Activated naive CD4-positive, alpha-beta T cell treated with anti-CD3 and anti-CD28 coated beads, Interleukin-2, amount 10 ng/mL, durations not matched to agents 7 days and 5 days (primary cell): ENCODE data around the gene HS3ST5.

Source experiments
- CTCF ChIA-PET: fragments of 350-600 bp; sonication (Branson Sonifier 250); formaldehyde crosslinking; loops from one replicate; lab custom pipeline; 2021; ENCODE audit warnings: antibody characterized with exemption; lab: Charles Lee
- DNase-seq: peaks from one replicate; pipeline ENCODE4 v3.0.0-alpha.2; 2020
- H3K27ac Mint-ChIP-seq: one replicate; pipeline ENCODE4 v1.8.0; 2021; ENCODE audit warnings: mild to moderate bottlenecking, moderate library complexity, mixed read lengths
- H3K27me3 Mint-ChIP-seq: one replicate; pipeline ENCODE4 v1.8.0; 2021; ENCODE audit warnings: mild to moderate bottlenecking, mixed read lengths
- H3K36me3 Mint-ChIP-seq: one replicate; pipeline ENCODE4 v1.8.0; 2021; ENCODE audit warnings: mixed read lengths
- H3K4me1 Mint-ChIP-seq: one replicate; pipeline ENCODE4 v1.8.0; 2021; ENCODE audit warnings: mixed read lengths
- H3K4me3 Mint-ChIP-seq: one replicate; pipeline ENCODE4 v1.8.0; 2021; ENCODE audit warnings: mild to moderate bottlenecking, moderate library complexity, mixed read lengths
- H3K9me3 Mint-ChIP-seq: one replicate; pipeline ENCODE4 v1.8.0; 2021; ENCODE audit warnings: mixed read lengths

Gene HS3ST5

GRCh38 chr6:114310053-114310452 is 32.8 kb downstream of the HS3ST5 start:
- H3K36me3 Mint-ChIP-seq: no peaks in the 10 kb centered on the region
- no peak overlapping the region for H3K4me3 Mint-ChIP-seq
- H3K27me3 Mint-ChIP-seq: no peaks in the 10 kb centered on the region
- no peaks in the 10 kb centered on the region for H3K9me3 Mint-ChIP-seq
- H3K4me1 Mint-ChIP-seq: no peaks in the 10 kb centered on the region
- no peak for DNase-seq
- CTCF ChIA-PET: no interaction called here
- H3K27ac Mint-ChIP-seq: no peak overlapping the region

GRCh38 chr6:114304304-114304887 is 38.4 kb downstream of the HS3ST5 start:
- H3K4me3 Mint-ChIP-seq: no peak overlapping the region
- CTCF ChIA-PET: interaction anchor here (0.8 to 2.0 kb wide), 5 partner anchors 13 to 324 kb away, joined by 3 to 9 read pairs (median 4); no protein-coding TSS in a partner anchor
- no peaks in the 10 kb centered on the region for H3K27me3 Mint-ChIP-seq
- no peak for DNase-seq
- no peaks in the 10 kb centered on the region for H3K36me3 Mint-ChIP-seq
- H3K27ac Mint-ChIP-seq: no peak overlapping the region
- H3K9me3 Mint-ChIP-seq: no peaks in the 10 kb centered on the region
- no peaks in the 10 kb centered on the region for H3K4me1 Mint-ChIP-seq

- no peaks in the 10 kb centered on the region for H3K9me3 Mint-ChIP-seq
- no peaks in the 10 kb centered on the region for H3K4me1 Mint-ChIP-seq
- CTCF ChIA-PET: interaction anchor here (0.7 kb wide), 1 partner anchor 17 kb away, joined by 3 read pairs; no protein-coding TSS in a partner anchor
These were observed 41.1 kb downstream of the HS3ST5 start for GRCh38 chr6:114301596-114302219.

GRCh38 chr6:114297135-114297534 is 45.7 kb downstream of the HS3ST5 start:
- CTCF ChIA-PET: no interaction called here

More at GRCh38 chr6:114301596-114302219, 41.1 kb downstream of the HS3ST5 start:
- Mint-ChIP-seq H3K36me3 (no peaks in the 10 kb centered on the region), H3K27ac (no peak overlapping the region), H3K4me3 (no peak overlapping the region), H3K27me3 (no peaks in the 10 kb centered on the region)
- no peak for DNase-seq

GRCh38 chr6:114292431-114292830 is 50.4 kb downstream of the HS3ST5 start:
- no peaks in the 10 kb centered on the region for H3K36me3 Mint-ChIP-seq
- CTCF ChIA-PET: no interaction called here

More at GRCh38 chr6:114297135-114297534, 45.7 kb downstream of the HS3ST5 start:
- H3K27me3 Mint-ChIP-seq: no peaks in the 10 kb centered on the region
- DNase-seq: no peak
- no peaks in the 10 kb centered on the region for H3K4me1 Mint-ChIP-seq
- no peak overlapping the region for H3K4me3 Mint-ChIP-seq
- no peaks in the 10 kb centered on the region for H3K9me3 Mint-ChIP-seq
- no peak overlapping the region for H3K27ac Mint-ChIP-seq
- no peaks in the 10 kb centered on the region for H3K36me3 Mint-ChIP-seq

GRCh38 chr6:114291428-114291827 is 51.4 kb downstream of the HS3ST5 start:
- Mint-ChIP-seq H3K4me1 (no peaks in the 10 kb centered on the region), H3K27me3 (no peaks in the 10 kb centered on the region), H3K36me3 (no peaks in the 10 kb centered on the region), H3K4me3 (no peak overlapping the region), H3K27ac (no peak overlapping the region), H3K9me3 (no peaks in the 10 kb centered on the region)
- DNase-seq: no peak
- CTCF ChIA-PET: no interaction called here

More at GRCh38 chr6:114292431-114292830, 50.4 kb downstream of the HS3ST5 start:
- Mint-ChIP-seq H3K9me3 (no peaks in the 10 kb centered on the region), H3K4me3 (no peak overlapping the region), H3K27ac (no peak overlapping the region), H3K4me1 (no peaks in the 10 kb centered on the region), H3K27me3 (no peaks in the 10 kb centered on the region)
- no peak for DNase-seq

- no peak overlapping the region for H3K4me3 Mint-ChIP-seq
- H3K4me1 Mint-ChIP-seq: no peaks in the 10 kb centered on the region
- no peak overlapping the region for H3K27ac Mint-ChIP-seq
- no peaks in the 10 kb centered on the region for H3K9me3 Mint-ChIP-seq
- CTCF ChIA-PET: no interaction called here
- DNase-seq: no peak
- no peaks in the 10 kb centered on the region for H3K27me3 Mint-ChIP-seq
- no peaks in the 10 kb centered on the region for H3K36me3 Mint-ChIP-seq
These were observed 52.0 kb downstream of the HS3ST5 start for GRCh38 chr6:114290864-114291263.

GRCh38 chr6:114288701-114289495 is 53.9 kb downstream of the HS3ST5 start:
- Mint-ChIP-seq H3K9me3 (no peaks in the 10 kb centered on the region), H3K27me3 (no peaks in the 10 kb centered on the region), H3K36me3 (no peaks in the 10 kb centered on the region), H3K27ac (no peak overlapping the region), H3K4me3 (no peak overlapping the region), H3K4me1 (no peaks in the 10 kb centered on the region)
- DNase-seq: no peak
- CTCF ChIA-PET: no interaction called here

- Mint-ChIP-seq H3K4me3 (no peak overlapping the region), H3K27me3 (no peaks in the 10 kb centered on the region), H3K4me1 (no peaks in the 10 kb centered on the region), H3K27ac (no peak overlapping the region), H3K36me3 (no peaks in the 10 kb centered on the region), H3K9me3 (no peaks in the 10 kb centered on the region)
- CTCF ChIA-PET: no interaction called here
- DNase-seq: no peak
These were observed 55.4 kb downstream of the HS3ST5 start for GRCh38 chr6:114287461-114287860.

- Mint-ChIP-seq H3K9me3 (no peaks in the 10 kb centered on the region), H3K4me1 (no peaks in the 10 kb centered on the region), H3K27ac (no peak overlapping the region), H3K27me3 (no peaks in the 10 kb centered on the region), H3K36me3 (no peaks in the 10 kb centered on the region), H3K4me3 (no peak overlapping the region)
- DNase-seq: no peak
- CTCF ChIA-PET: no interaction called here
These were observed 56.6 kb downstream of the HS3ST5 start for GRCh38 chr6:114286211-114286610.

GRCh38 chr6:114284281-114284680 is 58.5 kb downstream of the HS3ST5 start:
- no peak for DNase-seq
- Mint-ChIP-seq H3K27me3 (no peaks in the 10 kb centered on the region), H3K27ac (no peak overlapping the region), H3K36me3 (no peaks in the 10 kb centered on the region), H3K4me3 (no peak overlapping the region), H3K9me3 (no peaks in the 10 kb centered on the region), H3K4me1 (no peaks in the 10 kb centered on the region)
- CTCF ChIA-PET: interaction anchor here (1.3 kb wide), 1 partner anchor 17 kb away, joined by 3 read pairs; no protein-coding TSS in a partner anchor

GRCh38 chr6:114282292-114282691 is 60.5 kb downstream of the HS3ST5 start:
- H3K27me3 Mint-ChIP-seq: no peaks in the 10 kb centered on the region
- no peaks in the 10 kb centered on the region for H3K9me3 Mint-ChIP-seq
- no peaks in the 10 kb centered on the region for H3K36me3 Mint-ChIP-seq
- no peak for DNase-seq
- CTCF ChIA-PET: no interaction called here
- H3K27ac Mint-ChIP-seq: no peak overlapping the region
- H3K4me1 Mint-ChIP-seq: no peaks in the 10 kb centered on the region
- H3K4me3 Mint-ChIP-seq: no peak overlapping the region

- CTCF ChIA-PET: no interaction called here
- Mint-ChIP-seq H3K4me3 (no peak overlapping the region), H3K9me3 (no peaks in the 10 kb centered on the region), H3K27me3 (no peaks in the 10 kb centered on the region), H3K36me3 (no peaks in the 10 kb centered on the region), H3K4me1 (no peaks in the 10 kb centered on the region), H3K27ac (no peak overlapping the region)
- DNase-seq: no peak
These were observed 61.3 kb downstream of the HS3ST5 start for GRCh38 chr6:114281496-114281895.

GRCh38 chr6:114280239-114280982 is 62.4 kb downstream of the HS3ST5 start:
- CTCF ChIA-PET: no interaction called here
- H3K4me1 Mint-ChIP-seq: no peaks in the 10 kb centered on the region

More at GRCh38 chr6:114280239-114280982, 62.4 kb downstream of the HS3ST5 start:
- Mint-ChIP-seq H3K36me3 (no peaks in the 10 kb centered on the region), H3K27me3 (no peaks in the 10 kb centered on the region), H3K9me3 (no peaks in the 10 kb centered on the region), H3K27ac (no peak overlapping the region), H3K4me3 (no peak overlapping the region)
- DNase-seq: no peak
